C4-2B (cell line): ENCODE results near the gene THAP5.

ENCODE experiments used
- CTCF ChIP-seq: fragments of 450-650 bp; conservative IDR thresholded peaks from 2 replicates; pipeline ENCODE4 v1.5.1; 2017; ENCODE audit warnings: mild to moderate bottlenecking
- ZFX ChIP-seq: fragments of 450-650 bp; IDR thresholded peaks from 2 replicates; pipeline ENCODE4 v1.6.1; 2017

GRCh38 chr7:108528183-108528712, 41.3 kb downstream of the THAP5 start:
- TF ChIP-seq CTCF (no peak), ZFX (no peak)
